ENCODE results near the gene STX4. TPM values are rescaled to one million over a fixed set of nuclear protein-coding genes. Genes with fewer than 3 reads are reported as not detected.

Gene STX4, protein sequence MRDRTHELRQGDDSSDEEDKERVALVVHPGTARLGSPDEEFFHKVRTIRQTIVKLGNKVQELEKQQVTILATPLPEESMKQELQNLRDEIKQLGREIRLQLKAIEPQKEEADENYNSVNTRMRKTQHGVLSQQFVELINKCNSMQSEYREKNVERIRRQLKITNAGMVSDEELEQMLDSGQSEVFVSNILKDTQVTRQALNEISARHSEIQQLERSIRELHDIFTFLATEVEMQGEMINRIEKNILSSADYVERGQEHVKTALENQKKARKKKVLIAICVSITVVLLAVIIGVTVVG
- total RNA-seq, result 30.7 and 32.6 TPM in 2 replicates

DNA sequence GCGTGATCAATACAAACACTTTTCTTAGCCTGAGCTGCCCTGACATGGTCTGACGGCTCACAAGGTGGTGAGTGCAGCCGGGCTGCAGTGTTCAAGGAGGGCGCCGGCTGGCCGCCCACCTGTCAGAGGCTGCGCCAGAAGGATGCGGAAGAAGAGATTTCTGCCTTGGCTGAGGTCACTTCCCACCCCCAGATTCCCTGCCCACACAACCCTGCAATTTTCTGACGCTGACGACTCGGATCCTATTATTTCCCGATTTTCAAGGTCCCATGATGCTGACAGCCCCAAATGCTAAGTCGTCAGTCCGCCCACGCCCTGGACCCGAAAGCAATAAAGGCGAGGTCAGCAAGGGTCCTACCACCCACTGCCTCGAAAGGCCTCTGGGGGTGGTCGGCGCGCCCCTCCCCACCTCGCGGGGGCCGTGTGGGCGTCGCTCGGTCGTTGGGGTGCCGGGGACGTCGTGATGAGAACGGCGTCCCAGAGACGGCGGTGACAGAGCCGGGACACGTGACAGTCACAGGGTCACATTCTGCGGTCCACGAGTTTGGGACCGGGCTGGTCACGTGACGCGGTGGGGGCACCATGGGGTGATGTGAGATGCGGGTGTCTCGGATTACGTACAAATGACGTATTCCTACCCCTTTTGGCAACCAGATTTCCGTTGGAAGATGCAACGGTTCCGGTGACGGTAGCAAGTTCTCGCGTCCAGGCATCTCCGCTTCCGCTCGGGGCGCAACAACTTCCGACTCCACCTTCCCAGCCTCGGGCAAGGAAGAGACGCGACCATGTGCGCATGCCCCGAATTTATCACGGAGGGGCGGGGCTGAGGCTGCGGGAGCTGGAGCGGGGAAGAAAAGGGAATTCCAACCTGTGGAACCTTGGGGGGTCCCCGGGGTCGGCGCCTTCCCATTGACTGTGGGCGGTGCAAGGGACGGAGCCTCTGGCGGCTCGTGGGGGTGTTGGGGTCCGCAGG lies at the start of gene STX4:
Gene STX4, plus strand, starts transcription at position 823 of the 973 bp plus-strand sequence. CDS start 248 bp downstream, outside the sequence.

DNA sequence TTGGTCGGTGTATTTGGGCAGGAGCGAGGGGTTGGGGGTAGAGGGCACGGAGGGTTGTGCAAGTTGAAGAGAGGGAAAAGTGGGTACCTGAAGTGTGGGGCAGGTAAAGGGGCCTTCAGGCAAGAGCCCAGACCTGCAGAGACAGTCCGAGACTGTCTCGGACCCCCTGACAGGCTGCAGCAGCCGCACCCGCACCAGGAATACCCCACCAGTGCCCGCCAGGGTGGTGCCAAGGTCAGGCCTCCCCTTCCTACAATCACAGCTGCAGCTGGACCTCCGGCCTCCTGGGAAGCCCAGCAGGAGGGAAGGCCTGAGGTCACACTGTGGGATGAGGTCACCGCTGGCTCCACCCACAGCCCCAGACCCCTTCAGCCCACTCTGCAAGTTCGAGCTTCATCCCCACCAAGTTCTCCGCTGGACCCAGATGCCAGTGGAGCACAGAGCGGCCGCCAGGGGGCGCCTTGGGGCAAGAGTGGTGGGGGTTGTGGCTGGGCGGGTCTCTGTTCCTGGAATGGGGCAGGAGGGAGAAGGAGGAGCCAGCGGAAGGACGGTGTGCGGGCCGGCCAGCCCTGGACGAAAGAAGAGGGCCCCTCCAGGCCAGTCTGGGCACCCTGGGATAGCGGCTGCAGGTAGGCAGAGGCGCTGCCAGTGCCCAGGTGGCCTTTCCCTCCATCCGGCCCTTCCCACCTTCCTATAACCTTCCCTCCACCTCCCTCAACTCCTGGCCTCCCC lies 48.5 kb upstream of the STX4 start, which contains the start of gene HSD3B7:
Gene HSD3B7, plus strand, starts transcription at position 539 of the 732 bp plus-strand sequence. CDS start 452 bp downstream, outside the sequence.

DNA sequence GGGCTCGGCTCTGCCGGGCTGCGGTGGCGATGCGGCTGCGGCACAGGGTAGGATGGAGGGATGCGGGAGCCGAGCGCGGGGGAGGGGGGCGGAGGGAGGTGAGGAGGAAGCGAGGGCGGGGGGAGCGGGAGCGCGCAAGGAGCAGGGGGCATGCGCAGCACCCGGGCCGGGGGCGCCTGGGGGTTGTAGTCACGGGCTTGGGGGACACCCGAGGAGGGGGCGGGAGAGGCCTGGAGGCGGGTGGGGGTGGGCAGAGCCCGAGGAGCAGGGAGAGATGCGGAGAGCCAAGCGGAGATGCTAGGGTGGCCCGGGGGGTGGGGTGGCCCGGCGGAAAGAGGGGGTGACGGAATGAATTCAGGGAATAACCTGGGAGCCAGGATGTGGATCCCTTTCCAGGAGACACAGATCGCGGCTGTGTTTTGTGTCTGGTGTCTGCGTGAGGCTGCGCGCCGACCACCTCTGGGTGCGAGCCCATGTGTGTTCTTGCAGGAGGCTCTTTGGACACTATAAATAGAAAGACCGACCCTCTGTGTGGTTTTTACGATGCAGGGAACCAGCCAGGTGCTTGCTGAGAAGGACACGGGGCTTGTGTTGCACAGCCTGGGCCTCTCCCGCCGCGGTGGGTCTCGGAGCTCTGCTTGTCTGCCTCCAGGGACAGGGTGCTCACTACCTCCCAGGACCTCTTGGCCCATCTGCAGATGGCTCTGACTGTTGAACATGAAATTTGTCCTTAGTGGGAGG lies 22.6 kb upstream of the STX4 start, which contains the start of gene STX1B:
Gene STX1B, minus strand, starts transcription at position 54 of the 741 bp plus-strand sequence. CDS start 242 bp downstream, outside the sequence.

DNA sequence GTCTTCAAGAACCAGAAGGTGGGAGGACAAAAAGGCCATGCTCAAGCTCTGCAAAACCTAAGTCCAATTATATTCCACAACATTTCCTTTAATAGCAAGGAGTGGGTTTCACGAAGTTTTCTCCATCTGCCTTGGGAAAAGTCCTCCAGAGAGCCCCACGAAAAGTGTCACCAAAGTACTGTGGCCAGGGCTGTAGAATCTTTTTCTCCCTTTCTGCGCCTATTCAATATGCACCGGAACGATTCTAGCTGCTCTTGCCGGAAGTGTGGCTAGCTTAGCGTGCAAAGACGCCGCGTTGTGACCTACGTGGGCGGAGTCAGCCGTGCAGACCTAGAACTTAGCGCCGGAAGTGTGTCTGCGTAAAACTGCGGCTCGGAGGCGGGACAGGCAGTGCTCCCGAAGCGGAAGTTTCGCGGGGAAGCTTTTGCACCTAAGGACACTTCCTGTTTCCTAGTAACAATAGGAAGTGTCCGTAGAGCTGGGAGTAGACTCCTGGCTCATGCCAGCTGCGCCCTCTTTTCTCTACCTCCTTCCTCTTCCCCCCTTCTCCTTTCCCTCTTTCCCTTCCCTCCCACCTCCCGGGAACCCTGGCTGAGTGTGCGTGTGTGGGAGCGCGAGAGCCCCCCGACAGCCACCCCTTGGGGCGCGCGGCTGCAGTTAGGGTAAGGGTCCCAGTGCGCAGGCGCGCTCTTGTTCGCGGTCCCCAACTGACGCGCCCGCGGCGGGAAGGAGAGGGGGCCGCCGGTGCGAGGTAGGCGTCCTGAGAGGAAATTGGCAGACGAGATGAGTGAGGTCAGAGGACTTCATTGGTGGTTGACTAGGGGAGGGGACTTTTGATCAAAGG lies 40.8 kb downstream of the STX4 start, which contains the start of the genes ZNF646 and ZNF668:
Gene ZNF646, plus strand, starts transcription at position 453 of the 844 bp plus-strand sequence. CDS start 1,903 bp downstream, outside the sequence.
Gene ZNF668, minus strand, starts transcription at position 271 of the 844 bp plus-strand sequence. CDS start 9,781 bp downstream, outside the sequence.

DNA sequence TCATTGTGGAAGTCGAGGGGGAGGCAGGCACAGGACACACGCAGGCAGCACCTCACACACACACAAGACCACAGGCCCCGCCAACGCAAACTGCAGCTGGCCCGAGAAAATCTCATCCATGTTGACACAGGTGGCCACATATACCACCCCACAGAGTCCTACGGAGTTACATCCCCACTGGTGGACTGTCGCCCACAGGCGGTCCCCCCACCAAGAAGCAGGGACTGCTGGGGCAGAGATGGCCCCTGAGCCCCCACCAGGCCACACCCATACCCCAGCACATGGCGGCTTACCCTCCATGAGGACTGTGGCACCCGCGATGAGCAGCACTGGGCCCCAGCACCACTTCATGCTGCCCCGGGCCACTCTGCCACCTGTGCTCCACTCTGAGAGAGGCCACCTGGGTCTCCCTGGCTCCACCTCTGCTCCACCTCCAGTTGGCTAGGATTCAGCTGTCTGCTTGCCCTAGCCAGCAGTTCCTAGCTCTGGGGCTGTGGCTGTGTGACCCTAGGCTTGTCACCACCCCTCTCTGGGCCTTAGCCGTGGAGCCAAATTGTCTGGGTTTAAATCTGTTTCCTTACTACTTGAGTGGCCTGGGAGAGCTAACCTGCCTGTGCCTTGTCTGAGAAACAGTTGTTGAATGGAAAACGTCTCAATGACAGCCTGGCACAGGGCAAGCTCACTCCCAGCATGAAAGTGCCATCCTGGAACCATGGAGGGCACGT lies 55.3 kb downstream of the STX4 start, which contains the start of gene PRSS53:
Gene PRSS53, minus strand, starts transcription at position 485 of the 725 bp plus-strand sequence. Its CDS starts 134 bp downstream, at position 351.

Other genes starting within 250 kb of the STX4 start
- 6.7 TPM in 2 replicates for gene ZNF629, start 246.4 kb upstream of the STX4 start, total RNA-seq
- 37.0 and 39.4 TPM in 2 replicates for gene BCL7C, start 139.5 kb upstream of the STX4 start, total RNA-seq
- gene CTF1, start 136.9 kb upstream of the STX4 start, total RNA-seq, result 0.33 TPM in 1 of 2 replicates, not detected in the other
- 15.2 and 15.4 TPM in 2 replicates for gene FBXL19, start 110.0 kb upstream of the STX4 start, total RNA-seq
- gene ORAI3, start 84.5 kb upstream of the STX4 start, total RNA-seq, result 17.9 and 27.5 TPM in 2 replicates
- gene SETD1A, start 75.8 kb upstream of the STX4 start, total RNA-seq, result 4.1 and 4.2 TPM in 2 replicates
- 16.7 and 17.7 TPM in 2 replicates for gene HSD3B7, start 48.4 kb upstream of the STX4 start, total RNA-seq
- gene STX1B, start 22.9 kb upstream of the STX4 start, total RNA-seq, result 0.05 and 0.93 TPM in 2 replicates
- gene ZNF668, start 40.7 kb downstream of the STX4 start, total RNA-seq, result 12.3 and 13.6 TPM in 2 replicates
- gene ZNF646, start 40.9 kb downstream of the STX4 start, total RNA-seq, result 9.9 and 10.0 TPM in 2 replicates
- gene PRSS53, start 55.4 kb downstream of the STX4 start, total RNA-seq, result 1.2 and 1.5 TPM in 2 replicates
- 144 and 177 TPM in 2 replicates for gene VKORC1, start 61.2 kb downstream of the STX4 start, total RNA-seq
- 71.9 and 81.6 TPM in 2 replicates for gene BCKDK, start 74.8 kb downstream of the STX4 start, total RNA-seq
- 30.0 and 31.8 TPM in 2 replicates for gene KAT8, start 84.1 kb downstream of the STX4 start, total RNA-seq
- not detected in 2 replicates for gene PRSS8, start 102.2 kb downstream of the STX4 start, total RNA-seq
- gene PRSS36, start 116.5 kb downstream of the STX4 start, total RNA-seq, result 0.25 TPM in 1 of 2 replicates, not detected in the other
- gene FUS, start 146.6 kb downstream of the STX4 start, total RNA-seq, result 63.4 and 69.3 TPM in 2 replicates
- 38.3 and 39.4 TPM in 2 replicates for gene PYCARD, start 169.2 kb downstream of the STX4 start, total RNA-seq
- gene TRIM72, start 180.6 kb downstream of the STX4 start, total RNA-seq, result not detected in 2 replicates
- not detected in 2 replicates for gene PYDC1, start 183.6 kb downstream of the STX4 start, total RNA-seq
- not detected in 2 replicates for gene ITGAM, start 226.4 kb downstream of the STX4 start, total RNA-seq

Measured in mammary microvascular endothelial cell (primary cell).